ENCODE data around the gene LGALS1.

DNA sequence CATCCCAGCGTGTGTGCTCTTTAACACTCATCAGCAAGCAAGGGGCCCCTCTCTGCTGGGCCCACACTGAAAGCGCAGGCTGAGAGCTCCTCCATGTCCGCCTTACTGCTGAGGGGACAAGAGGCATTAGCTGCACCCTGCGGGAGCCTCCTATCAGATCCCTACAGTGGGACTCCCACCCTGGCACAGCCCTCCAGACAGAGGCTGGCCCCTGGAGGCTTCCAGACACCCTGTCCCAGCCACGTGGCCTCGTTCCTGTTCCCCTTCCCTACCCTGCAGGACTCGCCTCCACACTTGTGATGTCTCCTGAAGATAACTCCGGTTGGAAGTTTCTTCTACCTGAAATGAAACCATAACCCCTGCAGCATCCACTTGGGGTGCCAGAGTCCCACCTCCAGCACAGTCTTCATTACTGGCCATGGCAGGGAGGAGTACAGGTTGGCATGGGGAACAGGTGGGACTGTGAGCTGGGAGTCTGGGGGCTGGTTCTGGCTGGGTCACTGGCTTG, 41.0 kb upstream of the LGALS1 start:
- TF ChIP-seq, protein P1, sequence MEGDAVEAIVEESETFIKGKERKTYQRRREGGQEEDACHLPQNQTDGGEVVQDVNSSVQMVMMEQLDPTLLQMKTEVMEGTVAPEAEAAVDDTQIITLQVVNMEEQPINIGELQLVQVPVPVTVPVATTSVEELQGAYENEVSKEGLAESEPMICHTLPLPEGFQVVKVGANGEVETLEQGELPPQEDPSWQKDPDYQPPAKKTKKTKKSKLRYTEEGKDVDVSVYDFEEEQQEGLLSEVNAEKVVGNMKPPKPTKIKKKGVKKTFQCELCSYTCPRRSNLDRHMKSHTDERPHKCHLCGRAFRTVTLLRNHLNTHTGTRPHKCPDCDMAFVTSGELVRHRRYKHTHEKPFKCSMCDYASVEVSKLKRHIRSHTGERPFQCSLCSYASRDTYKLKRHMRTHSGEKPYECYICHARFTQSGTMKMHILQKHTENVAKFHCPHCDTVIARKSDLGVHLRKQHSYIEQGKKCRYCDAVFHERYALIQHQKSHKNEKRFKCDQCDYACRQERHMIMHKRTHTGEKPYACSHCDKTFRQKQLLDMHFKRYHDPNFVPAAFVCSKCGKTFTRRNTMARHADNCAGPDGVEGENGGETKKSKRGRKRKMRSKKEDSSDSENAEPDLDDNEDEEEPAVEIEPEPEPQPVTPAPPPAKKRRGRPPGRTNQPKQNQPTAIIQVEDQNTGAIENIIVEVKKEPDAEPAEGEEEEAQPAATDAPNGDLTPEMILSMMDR (conservative IDR thresholded peaks at IDR 0.05) = no peak
- no peak for TF ChIP-seq ZFX (IDR thresholded peaks at IDR 0.05)

Data from C4-2B (cell line).